GM18909 (cell line): ENCODE results near the gene MYO15B.
A peak's percentile ranks its signal among the peaks of the same experiment; 100 is the strongest.

Source experiments
- ATAC-seq: cut with Tn5 transposase; IDR thresholded peaks from one replicate; pipeline ENCODE4 v1.9.1; 2021; ENCODE audit warnings: mild to moderate bottlenecking; ENCODE audit not compliant: unreplicated experiment, poor library complexity

MYO15B gene

DNA sequence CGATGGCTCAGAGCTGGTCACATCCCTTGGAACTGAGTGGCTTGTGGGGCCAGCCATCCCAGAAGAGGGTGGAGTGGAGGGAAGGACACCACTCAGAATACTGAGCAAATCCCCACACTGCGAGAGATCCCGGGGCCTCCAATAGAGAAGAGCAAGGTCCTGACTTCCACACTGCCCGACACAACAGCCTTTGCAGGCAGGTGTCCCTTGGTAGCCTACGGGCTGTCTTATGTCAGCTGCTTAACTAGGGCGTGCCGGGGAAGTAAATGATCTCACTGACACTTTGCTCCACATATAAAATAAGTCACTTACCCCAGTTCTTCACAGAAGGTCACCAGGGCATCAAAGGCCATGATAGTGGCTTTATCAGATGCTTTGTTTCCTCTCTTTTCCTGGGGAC lies 63.3 kb downstream of the MYO15B start:
- no peak for ATAC-seq

DNA sequence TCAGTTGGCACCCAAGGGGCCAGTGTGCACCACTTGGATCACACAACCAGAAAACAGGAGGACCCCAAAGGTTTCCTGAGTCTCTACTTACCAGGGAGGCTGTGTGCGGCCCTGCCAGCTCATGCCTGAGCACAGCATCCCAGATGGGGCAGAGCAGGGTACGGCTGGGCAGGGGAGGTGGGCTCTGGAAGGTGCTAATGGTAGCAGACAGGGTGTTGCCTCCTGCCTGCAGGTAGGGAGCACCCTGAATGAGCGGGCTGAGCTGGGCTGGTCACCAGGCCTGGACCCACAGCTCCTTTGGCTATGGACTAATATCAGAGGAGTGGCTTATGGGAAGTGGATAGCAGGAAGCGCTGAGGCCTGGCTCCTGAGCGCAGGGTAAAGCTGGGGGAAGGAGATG lies 64.7 kb downstream of the MYO15B start:
- no peak for ATAC-seq

DNA sequence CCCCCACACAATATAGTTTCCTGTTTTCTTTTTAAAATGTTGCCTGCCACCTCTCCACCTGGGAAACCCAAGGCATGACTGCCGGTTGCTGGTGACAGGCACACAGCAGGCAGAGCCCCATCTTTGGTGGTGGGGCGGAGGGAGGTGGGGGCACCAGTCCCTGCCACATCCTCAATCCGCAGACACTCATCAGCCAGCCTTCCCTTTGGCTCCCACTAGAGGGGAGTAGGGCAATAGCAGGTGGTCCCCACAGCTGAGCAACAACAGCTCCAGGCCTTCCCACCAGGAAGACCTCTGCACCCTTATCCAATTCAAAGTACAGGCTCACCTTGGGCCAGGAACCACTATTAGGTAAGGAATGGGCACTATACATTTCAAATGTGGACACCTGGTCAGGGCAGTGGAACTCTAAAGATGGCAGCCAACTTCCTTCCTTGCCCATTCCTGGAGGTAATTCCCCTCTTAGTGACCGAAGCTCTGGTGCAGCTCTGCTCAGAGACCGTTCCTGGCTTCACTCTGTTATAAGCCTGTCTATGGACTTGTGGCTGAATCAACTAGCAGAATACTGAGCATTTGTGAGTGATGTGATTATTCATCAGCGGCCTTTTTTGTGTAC lies 65.4 kb downstream of the MYO15B start:
- ATAC-seq: no peak

DNA sequence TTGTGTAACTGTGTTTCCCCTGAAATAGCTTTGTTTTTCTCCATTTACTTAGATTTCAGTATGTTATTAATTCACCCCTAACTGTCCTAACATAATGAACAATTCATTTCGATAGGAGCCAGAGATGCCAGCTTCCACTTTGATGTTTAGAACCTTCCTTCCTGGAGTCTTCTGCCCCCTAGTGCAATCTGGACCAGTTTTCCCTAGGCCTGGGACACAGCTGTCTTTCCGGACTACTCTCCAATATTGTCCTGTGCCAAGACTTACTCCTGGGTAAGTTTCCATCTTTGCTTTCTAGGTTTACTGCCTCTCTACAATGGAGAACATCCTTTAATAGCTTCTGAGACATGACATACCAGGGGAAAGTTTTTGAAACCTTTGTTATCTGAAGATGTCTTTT lies 66.6 kb downstream of the MYO15B start:
- no peak for ATAC-seq

DNA sequence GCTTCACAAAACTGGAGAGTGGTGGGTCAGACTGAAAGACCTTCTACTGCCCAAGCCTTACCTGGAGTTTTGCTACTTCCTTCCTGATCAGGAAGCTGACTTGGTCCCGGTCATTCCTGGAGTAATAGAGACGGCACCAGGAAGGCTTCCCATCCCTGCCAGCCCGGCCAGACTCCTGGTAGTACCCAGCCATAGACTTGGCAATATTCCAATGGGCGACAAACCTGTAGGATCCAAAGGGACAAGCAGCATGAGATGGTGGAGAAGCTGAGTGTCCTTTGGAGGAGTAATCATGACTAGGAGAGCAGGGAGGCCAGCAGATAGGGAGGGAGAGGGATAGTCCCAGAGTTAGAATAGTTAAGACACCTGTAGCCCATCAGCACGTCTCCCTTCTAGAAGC lies 70.6 kb downstream of the MYO15B start:
- ATAC-seq: no peak

DNA sequence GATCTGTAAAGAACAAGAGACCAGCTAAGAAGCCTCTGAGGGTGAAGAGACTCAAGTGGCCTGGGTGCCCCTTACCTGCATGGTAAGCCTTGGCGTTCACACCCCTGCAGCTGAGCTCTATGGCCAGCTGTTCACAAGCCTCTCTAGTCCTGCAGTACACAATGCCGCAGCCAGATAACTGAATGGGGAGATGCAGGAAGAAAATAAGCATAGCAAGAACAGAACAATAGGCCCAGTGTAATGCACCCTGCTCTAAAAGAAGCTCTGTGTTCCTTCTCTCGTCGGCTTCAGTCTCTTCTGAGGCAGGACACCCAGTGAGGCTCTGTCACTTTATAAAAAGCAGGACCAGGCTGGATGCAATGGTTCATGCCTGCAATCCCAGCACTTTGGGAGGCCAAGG lies 73.9 kb downstream of the MYO15B start:
- no peak for ATAC-seq

DNA sequence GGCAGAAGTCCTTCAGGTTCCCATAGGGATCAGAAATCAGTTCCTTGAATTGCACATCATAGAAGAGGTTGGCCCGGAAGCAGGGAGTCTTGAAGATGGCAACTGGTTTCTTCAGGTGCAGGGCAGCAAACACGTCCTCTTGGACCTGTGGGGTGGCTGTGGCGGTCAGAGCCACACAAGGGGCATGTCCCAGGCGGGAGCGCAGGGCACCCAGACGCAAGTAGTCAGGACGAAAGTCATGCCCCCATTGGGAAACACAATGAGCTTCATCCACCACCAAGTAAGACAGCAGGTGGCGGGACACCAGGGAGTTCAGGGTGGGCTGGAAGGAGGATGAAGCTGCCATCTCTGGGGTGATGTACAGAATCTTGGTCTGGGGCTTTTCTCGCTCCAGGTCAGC lies 74.9 kb downstream of the MYO15B start:
- no peak for ATAC-seq

DNA sequence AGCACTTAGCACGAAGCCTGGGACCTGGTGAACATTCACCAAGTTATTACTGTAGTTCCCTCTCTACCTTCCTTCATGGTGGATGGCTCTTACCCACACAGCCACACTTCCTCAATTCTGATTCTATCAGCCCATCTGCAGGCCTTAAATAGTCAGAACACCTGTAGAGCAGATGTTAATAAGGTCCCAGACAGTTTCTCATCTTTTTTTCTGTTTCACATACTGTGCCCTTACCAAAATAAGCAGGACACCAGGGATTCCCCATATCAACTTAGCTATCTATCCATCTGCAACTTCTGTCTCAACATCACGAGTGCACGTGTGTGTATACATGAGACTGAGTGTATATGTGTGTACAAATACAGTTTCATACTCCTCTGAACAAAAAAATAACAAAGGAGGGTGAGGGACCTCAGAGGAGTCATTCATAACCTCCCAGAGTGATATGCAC lies 76.5 kb downstream of the MYO15B start:
- ATAC-seq: peak; percentile 71

DNA sequence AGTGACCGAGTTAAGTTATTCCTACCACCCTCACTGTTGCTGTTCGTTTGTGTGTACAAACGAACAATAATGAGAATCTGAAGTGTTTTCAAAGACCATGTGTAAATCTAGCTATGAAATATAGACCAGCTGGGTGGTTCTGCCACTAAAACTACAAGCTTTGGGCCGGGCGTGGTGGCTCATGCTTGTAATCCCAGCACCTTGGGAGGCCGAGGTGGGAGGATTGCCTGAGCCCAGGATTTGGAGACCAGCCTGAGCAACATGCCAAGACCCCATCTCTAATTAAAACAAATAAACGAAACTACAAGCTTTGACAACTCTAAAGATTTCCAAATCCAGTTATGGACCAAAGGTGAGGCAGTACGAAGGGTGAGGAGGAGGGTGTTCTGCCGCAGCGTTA lies 78.4 kb downstream of the MYO15B start:
- ATAC-seq: no peak

DNA sequence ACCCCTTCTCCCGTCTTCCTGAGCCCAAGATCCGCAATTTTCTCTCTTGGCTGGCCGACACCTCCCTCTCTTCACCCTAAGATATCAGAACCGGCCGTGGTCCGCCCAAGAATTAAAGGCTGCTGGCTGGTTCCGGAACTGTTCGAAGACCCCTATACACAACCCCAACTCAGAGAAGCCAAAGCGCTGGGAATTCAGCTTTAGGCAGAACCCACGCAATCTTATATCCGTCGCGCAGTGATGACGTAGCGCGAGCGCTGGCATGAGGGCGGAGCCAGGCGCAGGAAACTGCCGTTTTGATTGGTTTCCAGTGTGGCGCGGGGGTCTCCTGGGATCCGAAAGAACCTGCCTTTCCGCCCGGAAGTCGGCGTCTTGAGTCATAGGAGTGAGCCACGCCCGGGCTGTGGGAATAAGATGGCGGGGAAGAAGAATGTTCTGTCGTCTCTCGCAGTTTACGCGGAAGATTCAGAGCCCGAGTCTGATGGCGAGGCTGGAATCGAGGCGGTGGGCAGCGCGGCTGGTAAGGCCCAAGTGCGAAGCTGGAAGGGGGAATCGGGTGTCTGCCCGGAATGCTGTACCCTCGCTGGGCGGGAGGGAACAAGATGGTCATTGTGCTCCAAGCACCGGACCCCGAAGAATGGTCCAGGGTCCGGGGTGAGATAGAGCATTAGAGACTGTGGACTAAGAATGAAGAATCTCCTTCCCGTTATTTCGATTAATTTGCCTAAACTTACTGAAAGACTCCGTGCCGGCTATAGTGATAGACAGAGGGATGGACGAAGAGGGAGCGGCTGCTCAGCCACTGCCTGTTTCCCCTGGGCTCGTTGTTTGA lies 79.6 kb downstream of the MYO15B start, which contains the start of the genes RECQL5 and SAP30BP:
Gene RECQL5, minus strand, starts transcription at position 196 of the 832 bp plus-strand sequence. CDS start 597 bp downstream, outside the sequence.
Gene SAP30BP, plus strand, starts transcription at position 380 of the 832 bp plus-strand sequence. Its CDS starts 35 bp downstream, at position 415.
- ATAC-seq: peak; percentile 76

DNA sequence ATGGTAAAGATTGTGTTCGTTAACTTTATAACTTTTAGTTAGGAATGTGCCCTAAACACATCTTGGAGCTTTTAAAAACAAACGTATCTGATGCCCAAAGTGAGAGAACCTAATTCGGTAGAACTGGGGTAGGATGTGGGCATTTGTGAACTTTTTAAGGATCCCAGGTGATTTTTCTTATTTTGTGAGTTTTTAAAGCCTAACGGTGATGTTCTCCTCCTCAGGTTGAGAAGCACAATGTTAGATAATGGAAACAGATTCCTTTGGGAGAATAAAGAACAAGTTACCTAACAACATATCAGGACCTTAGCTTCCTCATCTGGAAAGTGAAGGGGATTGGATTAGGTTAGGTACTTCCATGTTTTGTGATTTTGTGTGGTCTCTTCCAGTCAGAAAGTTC lies 80.2 kb downstream of the MYO15B start:
- no peak for ATAC-seq

DNA sequence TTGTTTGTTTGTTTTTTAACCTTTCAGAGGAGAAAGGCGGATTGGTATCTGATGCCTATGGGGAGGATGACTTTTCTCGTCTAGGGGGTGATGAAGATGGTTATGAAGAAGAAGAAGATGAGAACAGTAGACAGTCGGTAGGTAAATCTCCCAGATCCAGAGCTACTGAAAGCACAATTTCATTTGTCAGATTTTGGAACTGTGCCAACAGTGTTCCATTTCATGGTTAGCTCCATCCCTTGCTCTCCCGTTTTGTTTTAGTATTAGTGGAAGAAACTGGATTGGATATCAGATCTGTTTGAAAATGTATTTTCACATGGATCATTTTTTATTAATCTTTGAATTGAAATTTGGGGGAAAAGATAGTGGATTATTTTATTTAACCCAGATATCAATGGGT lies 80.9 kb downstream of the MYO15B start:
- no peak for ATAC-seq

DNA sequence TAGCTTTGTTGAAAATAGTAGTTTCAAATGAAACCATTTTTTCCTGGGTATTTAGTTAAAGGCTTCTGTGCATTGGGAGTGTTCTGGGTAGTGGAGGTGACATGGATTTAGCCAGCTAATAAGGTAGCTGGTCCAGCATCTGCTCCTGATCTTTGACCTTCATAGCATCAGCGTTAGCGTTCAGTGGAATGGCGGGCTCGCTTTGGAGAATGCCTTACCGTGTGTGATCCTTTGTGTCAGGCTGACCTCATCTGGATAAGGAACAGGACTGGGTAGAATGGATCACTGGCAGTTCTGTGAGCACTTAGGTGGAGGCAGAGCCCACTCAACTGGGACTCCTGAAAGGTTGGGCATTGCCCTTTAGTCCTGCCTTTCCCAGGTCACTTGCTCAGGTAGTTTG lies 83.3 kb downstream of the MYO15B start:
- no peak for ATAC-seq

DNA sequence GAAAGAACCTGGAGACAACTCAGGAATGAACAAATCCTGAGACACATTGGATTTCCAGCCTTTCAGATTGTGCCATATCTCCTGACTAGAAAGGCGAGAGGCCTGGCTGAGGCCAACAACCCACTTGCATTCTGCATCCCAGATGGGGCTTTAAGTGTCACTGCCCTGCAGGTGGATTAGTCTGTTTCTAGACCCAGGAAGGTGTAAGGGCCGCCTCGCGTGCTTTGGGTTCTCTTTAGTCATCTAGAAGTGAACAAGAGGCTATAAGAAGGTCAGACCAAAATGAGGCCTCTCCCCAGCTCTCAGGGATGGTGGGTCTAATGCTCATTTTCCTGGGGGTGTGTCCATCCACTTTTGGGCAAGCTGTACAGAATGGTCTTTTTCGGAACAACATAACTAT lies 84.4 kb downstream of the MYO15B start:
- no peak for ATAC-seq

DNA sequence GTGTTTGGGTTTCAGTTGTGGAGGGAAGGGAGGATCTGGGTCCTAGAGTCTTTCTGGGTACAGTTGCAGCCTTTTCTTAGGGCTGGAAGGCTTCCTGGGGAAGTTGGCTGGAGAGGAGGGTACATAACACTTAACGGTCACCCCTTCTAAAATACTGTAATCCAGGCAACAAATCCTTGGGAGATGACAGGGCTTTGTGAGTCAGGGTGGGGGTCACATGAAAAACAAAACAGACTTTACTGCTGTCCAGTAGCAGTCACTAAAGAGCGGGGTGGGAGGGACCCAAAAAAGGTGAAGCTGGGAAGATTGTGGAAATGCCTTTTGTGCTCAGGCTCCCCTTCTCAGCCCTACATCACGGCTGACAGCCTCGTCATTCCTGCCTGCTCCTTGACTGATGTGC lies 85.9 kb downstream of the MYO15B start:
- no peak for ATAC-seq
